HG03095 (cell line): ENCODE results near the gene INSM2.

Source experiments
- ATAC-seq: cut with Tn5 transposase; IDR thresholded peaks from one replicate; pipeline ENCODE4 v1.9.1; 2021; ENCODE audit warnings: moderate library complexity; ENCODE audit not compliant: unreplicated experiment

Gene INSM2

DNA sequence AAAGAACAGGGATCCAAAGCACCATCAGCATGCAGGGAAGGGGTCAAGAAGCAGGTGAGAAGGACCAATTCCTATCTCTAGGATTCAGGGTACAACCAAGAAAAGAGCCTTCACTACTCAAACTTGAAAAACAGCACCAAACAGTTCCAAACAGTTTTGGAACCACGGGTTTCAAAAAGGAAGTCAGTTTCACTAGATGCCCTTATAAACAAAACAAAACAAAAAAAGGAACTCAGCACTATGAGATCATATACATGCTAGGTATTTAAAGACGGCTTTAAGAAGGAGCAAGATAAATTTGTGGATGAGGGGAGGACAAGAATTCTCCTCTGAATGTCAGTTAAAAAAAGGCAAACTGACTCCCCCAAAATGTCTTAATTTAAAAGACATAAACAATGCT is 6.0 kb downstream of the INSM2 start:
- no peak for ATAC-seq

DNA sequence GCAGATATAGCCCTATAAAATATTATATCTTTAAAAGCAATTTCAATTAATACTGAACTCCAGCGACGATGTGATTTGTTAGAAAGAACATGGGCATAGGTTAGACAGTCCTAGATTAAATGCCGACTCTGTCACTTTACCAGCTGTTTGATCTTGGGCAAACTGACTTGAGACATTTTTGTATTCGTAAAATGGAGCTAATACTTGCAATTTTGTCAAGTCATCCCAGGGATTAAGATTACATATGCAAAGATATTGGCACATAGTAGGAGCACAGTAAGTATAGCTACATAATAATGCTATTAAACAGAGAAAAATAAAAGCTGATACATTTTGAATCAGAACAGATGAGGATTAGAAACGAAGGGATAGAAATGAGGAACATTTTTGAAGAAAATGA is 9.0 kb downstream of the INSM2 start:
- ATAC-seq: no peak

DNA sequence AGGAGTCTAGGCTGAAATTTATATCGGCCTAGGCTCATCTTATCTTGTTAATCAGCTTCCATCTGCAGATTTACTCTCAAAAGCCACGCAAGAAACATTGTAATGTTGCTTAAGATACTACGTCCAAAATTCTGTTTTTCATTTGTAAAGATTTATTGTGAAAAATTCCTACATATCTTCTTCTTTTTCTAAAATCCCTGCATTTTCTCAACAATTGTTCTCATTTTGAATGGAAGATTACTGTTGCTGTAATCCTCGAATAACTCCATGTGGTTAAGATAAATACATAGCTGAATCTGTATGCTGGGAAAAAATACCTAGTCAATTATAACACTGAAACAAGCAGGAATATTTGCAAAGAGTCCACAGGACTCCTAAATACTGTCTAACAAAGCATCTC is 15.6 kb downstream of the INSM2 start:
- no peak for ATAC-seq

- ATAC-seq: no peak
Observed at GRCh38 chr14:35551081-35551480, 17.1 kb downstream of the INSM2 start.

DNA sequence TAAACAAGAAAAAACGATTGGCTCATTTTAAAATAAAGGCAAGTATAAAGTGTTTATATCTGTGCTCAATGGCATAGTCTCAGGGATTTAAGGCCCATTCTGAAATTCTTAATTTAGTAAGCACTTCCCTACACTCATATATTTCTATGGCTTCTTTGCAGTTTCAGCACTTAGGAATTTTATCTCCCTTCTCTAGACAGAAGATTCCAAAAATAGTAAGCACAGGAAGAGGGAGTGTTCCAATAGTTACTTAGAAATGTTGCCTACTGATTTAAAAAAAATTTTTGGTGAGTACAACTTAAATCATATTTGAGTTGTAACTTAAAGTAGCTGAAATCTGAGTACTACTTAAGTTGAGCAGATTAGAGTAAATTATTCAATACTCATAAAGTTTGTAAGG is 19.8 kb downstream of the INSM2 start:
- ATAC-seq: no peak

GRCh38 chr14:35556548-35556947 is 22.6 kb downstream of the INSM2 start:
- ATAC-seq: no peak

DNA sequence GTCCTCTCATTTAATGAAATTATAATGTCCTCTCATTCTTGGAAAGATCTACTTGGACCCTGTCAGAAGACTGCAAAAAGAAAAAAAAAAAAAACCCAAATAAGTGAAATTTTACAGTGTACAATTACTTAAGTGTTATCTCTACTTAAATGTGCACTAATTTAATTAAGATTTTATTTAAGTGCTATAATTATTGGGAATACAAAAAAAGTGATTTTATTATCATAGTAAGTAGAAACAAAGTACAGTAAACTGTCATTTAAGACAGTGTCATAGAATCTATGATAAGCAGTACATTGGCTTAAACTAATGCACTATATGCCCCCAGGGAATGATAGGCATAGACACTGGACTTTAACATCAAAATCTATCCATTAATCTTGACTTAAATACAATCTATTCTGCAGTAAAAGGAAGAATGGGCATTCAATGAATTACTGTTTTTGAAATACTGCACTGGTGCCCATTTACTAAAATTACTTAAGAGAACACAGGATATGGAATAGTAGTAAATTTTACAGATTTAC is 23.3 kb downstream of the INSM2 start:
- no peak for ATAC-seq

DNA sequence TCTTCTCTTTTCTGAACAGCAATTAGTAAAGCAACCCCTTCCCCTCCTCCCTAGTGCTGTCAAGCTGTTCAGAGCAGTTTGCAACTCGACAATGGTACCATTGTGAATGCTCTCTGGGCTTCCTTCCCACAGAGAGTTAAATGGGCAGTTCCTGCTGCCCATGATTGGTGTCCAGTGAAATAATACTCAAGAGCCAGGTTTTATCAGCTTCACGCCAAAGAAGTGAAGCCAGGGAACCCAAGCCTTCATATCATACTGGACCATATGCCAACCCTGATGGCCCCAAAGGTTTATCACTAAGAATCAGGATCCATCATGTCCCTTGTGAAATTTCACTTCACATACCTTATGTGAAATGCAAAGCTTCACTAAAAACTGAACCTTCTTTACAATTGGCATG is 24.7 kb downstream of the INSM2 start:
- no peak for ATAC-seq

- ATAC-seq: no peak
Observed at GRCh38 chr14:35565871-35566464, 32.0 kb downstream of the INSM2 start.

- no peak for ATAC-seq
Observed at GRCh38 chr14:35571598-35571997, 37.6 kb downstream of the INSM2 start.

DNA sequence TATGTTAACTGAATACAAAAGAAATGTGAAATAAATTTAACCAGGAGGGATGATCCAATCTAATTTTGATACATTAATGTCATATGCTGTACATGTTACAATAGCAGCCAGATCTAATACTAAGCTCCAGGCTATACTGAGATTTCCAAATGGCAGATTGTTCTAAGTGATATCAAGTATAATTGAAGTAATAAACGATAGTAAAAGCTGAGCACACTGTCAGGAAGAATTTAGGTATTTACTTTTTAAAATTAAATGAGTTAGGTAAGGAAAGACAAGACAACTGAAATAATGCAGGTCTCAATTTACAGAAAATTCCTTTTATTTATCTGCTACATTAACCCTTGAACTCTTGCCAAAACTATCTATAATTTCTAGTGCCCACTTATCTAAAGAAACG is 39.9 kb downstream of the INSM2 start:
- no peak for ATAC-seq

GRCh38 chr14:35576260-35576659 is 42.3 kb downstream of the INSM2 start:
- no peak for ATAC-seq

GRCh38 chr14:35576856-35577255 is 42.9 kb downstream of the INSM2 start:
- no peak for ATAC-seq

- no peak for ATAC-seq
Observed at GRCh38 chr14:35578135-35578534, 44.2 kb downstream of the INSM2 start.

- no peak for ATAC-seq
Observed at GRCh38 chr14:35578639-35579038, 44.7 kb downstream of the INSM2 start.
